Activated CD4-positive, alpha-beta T cell treated with anti-CD3 and anti-CD28 coated beads, Interleukin-2, amount 50 U/mL, for 4 hours (primary cell): ENCODE results near the gene ZIK1.
A peak's percentile ranks its signal among the peaks of the same experiment; 100 is the strongest.

Experiments used
- DNase-seq, 2 experiments: peaks; one replicate each; pipeline ENCODE4 v3.0.0-alpha.2; 2020

ZIK1 gene

GRCh38 chr19:57583521-57584416 is at the start of gene ZIK1:
Gene ZIK1 (plus strand): TSS chr19:57584145. CDS start chr19:57584357, 212 bp downstream.
- DNase-seq: peak; percentile 84 to 87

GRCh38 chr19:57537953-57538547 is 45.9 kb upstream of the ZIK1 start:
- DNase-seq: no peak

- DNase-seq: no peak
Measured at GRCh38 chr19:57546513-57546912, 37.4 kb upstream of the ZIK1 start.

DNA sequence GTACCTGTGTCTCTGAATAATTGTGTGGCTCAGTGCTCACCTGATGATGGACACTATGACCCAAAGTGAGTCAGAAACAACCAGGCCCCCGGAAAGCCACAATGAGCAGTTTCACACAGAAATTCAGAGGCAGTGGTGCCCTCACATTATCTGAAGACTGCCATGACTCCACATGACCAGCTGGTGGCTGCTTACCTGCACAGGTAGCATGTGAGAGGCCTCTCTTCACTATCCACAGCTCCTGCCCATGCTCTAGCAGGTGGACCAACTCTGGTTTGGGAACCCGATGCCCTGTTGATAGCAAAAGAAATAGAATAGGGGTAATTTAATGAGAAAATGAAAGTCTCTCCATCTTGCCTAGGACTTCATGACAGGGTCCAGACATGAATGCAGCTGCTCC is 31.5 kb upstream of the ZIK1 start:
- no peak for DNase-seq

GRCh38 chr19:57557659-57558058 is 26.3 kb upstream of the ZIK1 start:
- DNase-seq: no peak

DNA sequence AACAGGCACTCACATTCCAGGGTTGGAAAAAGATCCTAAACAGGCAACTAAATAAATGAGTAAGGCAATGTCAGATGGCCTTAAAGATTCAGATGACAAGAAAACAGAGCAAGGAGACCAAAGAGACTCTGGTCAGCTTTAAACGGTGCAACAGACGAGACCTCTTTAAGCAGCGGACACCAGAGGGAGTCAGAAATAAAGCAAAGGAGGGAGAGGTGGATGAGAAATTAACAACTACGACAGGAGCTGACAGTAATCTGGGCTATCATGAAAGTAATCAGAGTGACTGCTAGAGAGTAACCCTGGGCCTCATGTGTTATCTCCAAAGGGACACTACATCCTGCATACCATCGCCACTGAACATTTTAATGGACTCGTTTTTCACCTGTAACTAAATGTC is 25.4 kb upstream of the ZIK1 start:
- DNase-seq: no peak

GRCh38 chr19:57559008-57559403 is 24.9 kb upstream of the ZIK1 start:
- no peak for DNase-seq

GRCh38 chr19:57559404-57560025 is 24.4 kb upstream of the ZIK1 start, which contains the start of gene ZNF550:
Gene ZNF550 (minus strand): TSS chr19:57559863. CDS start chr19:57559682, 181 bp downstream.
- DNase-seq: peak; percentile 84 to 86

DNA sequence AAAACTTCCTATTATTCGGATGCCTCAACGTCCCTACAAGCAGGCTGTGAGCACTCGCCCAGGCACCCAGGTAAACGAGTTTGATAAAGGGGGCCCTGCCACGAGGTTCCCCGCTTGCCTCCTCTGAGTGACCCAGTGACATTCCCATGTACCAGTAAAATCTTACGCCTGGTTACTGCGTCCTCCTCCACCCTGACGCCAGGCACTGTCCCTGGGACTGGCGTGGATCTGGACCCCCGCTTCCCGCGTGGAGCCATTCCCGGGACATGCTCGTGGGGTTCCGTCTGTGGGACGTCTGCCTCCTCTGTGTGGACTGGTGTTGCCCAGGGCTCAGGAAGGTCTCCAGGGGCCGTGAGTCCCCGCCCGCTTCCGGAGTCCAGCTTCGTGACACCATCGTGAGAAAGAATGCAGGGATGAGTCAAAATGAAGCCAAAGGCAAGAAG is 23.9 kb upstream of the ZIK1 start:
- DNase-seq: no peak

DNA sequence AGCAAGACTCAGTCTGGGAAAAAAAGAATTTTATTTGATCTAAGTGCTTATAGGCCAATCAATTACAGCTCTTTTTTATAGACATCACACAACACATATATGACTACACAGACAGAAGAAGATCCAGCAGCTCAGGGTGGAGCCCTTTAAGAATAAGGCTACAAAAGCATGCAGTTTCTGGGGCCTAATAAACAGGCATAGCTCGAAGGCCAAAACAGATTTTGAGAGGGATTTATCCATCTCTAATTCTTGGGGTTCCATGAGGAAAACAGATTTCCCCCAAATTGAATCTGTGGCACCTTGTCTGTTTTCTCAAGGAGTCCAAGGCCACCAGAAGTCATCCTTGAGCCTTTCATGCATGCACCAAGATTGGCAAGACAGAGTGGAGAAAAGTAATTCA is 20.4 kb upstream of the ZIK1 start:
- no peak for DNase-seq

DNA sequence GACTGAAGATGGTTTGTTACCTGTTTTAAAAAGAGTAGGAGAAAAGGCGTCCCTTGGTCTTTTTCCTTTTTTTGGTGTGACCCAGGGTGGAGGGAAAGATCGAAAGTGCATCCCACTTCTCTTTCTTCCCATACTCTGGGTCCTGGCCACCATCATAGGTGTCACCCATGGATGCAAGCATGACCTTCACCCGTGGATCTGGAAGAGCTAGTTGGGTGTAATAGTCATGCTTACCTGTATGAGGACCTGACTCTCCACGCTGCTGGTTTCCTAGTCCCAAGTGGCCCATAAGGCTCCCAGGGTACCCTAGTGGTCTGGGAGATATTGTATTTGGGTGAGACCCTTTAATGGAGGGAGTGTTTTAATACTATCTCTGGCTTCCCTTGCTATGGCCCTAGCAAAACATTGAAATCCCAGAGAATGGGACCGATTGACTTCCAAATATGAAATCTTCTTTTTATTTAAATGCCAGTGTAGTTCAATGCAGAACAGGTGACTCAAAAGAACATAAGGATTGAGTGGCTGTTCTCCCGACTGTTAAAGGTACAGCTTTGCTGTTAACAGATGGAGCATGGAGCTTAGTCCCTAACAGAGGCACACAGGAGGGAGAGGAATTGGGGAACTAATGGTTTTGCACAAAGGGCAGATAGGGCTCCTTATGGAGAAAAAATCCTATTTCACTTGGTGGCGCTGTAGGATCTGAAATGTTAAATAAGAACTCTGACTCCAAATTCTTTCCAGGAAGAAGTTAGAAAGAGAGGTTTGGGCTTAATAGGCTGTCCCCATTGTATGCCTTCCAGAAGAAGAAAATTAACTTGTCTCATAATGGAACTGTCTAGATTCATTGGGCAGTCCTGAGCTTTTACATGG is 17.3 kb upstream of the ZIK1 start:
- no peak for DNase-seq

DNA sequence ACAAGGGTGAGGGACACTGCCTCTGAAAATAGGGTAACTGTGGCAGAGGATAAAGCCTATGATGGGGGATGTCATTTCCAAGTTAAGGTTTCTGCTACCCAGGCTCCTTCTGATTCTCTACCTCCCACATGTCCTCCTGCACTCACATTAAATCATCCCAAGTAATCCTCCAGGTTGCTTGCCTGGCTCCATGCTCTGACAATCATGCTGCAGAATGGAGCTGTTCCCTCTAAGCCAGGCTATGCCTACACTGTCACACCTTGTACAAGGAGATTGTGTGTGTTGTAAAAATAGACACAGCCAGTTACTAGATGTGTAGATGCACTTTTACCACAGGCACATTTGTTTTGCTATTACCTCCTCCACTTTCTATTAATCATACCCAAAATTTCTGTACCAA is 13.2 kb upstream of the ZIK1 start:
- no peak for DNase-seq

DNA sequence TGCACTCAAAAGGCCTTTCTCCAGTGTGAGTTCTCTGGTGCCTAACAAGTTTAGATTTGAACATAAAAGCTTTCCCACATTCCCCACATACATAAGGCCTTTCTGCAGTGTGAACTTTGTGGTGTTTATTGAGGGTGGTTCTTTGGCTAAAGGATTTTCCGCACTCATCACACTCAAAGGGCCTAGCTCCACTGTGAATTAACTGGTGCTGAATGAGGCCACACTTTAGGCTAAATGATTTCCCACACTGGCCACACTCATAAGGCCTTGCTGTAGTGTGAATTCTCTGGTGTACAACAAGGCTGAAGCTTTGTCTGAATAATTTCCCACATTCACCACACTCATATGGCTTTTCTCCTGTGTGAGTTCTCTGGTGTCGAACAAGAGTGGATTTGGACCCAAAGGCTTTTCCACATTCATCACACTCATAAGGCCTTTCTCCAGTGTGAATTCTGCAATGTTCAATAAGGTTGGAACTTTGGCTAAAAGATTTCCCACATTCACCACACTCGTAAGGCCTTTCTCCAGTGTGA is 11.5 kb upstream of the ZIK1 start:
- DNase-seq: no peak

DNA sequence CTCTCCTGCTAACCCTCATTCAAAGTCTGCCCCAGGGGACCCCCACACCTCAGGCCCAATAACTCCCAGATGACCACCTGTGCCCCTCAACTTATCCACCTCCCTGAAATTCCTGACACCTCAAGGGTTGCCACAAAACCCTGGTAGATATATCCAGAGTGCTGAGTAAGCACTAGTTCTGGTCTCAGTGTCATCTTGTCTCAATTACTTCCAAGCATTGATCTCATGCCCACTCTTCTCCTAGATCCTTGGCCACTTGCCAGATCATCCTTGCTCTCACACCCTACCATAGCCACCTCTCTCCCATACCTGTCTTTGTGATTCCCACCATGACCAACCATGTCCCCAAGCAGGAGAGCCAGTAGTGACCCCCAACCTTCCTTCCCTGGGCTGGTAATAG is 7.3 kb upstream of the ZIK1 start:
- DNase-seq: no peak

DNA sequence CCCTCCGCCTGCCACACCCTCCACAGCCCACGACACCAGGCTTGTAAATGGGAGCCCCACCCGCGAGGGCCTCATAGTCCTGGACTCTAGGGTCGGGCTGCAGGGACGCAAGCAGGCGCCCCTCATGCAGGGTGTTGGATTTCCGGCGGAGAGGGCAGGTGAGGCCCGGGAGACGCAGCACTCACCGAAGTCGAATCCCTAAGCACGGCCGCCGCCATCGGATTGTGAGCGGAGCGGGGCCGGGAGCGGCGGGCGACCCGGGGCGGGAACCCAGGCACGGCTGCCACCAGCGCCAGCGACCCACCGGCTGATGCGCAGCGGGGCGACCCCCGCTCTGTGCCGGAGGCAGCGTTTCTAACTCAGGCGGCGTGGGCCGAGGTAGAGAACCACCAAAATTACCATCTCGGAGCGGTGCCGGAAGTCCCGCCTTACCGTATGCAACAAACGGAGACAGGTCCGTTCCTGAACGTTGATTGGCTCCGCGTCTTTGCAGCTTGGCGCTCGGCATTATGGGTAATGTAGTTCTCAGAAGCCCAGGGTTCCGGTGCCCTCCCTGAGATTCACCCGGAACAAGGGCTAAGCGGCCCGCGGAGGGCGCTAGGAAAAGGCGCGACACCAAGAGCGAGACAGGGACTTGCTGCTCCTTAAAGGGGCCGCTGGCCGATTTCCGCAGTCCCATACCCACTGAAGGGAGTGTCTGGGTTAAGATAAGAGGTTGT is 5.3 kb upstream of the ZIK1 start, which contains the start of gene ZNF416:
Gene ZNF416 (minus strand): TSS at position 425 of the 719 bp plus-strand sequence. CDS start 207 bp downstream, at position 218.
- DNase-seq: peak; percentile 94 to 95

DNA sequence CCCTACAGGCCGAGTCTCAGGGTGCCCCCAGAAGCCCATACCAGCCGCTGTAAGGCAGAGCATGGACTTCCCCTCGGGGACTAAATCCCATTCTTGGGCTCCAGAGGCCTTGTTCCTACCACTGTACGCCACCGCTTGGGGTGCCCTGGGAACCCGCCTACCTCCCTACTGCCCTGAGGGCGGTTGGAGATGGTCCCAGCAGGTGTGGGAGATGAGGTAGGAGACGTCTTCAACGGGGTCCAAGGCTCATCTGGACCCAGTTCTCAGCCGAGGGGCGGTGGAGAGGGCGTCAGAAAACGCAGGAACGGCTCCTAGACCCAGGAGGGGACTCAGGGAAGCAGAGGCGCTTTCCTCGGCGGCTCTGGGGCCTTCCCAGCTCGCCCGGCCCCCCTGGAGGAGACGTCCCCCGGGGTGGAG is 833 bp upstream of the ZIK1 start:
- no peak for DNase-seq

- no peak for DNase-seq
Measured at GRCh38 chr19:57587529-57587928, 3.6 kb downstream of the ZIK1 start.

GRCh38 chr19:57599377-57599760 is 15.4 kb downstream of the ZIK1 start:
- DNase-seq: no peak

DNA sequence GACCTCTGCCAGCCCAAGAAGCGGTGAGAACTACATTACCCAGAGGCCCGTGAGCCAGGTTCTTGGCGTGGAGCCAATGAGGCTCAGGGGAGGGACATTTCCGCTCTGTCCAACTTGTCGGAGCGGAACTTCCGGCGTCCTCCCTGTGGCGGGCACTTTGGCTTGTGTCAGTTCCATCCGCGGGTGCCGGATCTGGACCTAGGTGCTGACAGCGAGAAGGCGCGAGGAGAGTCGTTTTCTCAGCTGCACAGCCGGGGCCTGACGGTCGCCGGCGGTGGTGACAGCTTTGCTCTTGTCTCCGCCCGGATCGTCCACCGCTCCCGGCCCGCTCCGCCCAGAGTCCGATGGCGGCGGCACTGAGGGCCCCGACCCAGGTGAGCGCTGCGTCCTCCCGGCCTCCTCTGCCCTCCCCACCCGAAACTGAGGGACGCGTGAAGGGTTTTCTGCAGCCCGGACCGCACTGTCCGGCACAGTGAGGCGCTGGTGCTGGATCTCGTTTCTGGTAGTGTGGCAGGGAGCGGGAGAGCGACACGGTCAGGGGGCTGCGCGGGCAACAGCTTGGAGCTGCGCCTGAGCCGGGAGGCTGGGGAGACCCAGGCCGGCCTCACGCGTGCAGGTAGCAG is 15.9 kb downstream of the ZIK1 start, which contains the start of gene ZNF530:
Gene ZNF530 (plus strand): TSS at position 125 of the 623 bp plus-strand sequence. CDS start 4,461 bp downstream, outside the sequence.
- DNase-seq: peak; percentile 73 to 76

- DNase-seq: no peak
Measured at GRCh38 chr19:57606931-57607330, 23.0 kb downstream of the ZIK1 start.

DNA sequence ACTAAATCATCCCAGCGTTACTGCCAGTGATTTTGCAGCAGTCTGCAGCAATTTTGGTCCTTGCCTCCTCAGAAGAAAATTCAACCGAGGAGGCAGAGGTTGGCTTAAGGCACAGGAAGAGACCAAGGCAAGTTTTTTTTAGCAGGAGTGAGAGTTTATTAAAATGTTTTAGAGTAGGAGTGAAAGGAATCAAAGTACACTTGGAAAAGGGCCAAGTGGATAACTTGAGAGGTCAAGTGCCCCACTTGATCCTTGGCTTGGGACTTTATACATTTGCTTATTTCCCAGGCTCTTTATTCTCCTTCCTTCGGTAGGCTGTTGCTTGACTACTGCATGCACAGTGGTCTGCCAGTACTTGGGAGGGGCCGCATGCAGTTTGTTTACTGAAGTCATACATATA is 27.2 kb downstream of the ZIK1 start:
- DNase-seq: no peak
